OCI-LY7 (cell line): Measurements from ENCODE around the gene SIX6. TPM values are rescaled to one million over a fixed set of nuclear protein-coding genes. Genes with fewer than 3 reads are reported as not detected.

Experiments used
- BruUV-seq: library from RNA; stranded (reverse); fragments of 400-500 nt; replicated peaks from 2 replicates; lab custom pipeline; 2021; lab: Mats Ljungman, UMichigan
- CTCF ChIA-PET: fragments of 300-600 bp; sonication (Branson Sonifier 250); formaldehyde crosslinking; loops from one replicate; lab custom pipeline; 2022; ENCODE audit warnings: antibody characterized with exemption; ENCODE audit not compliant: unreplicated experiment; lab: Charles Lee
- POLR2A ChIA-PET: fragments of 300-600 bp; sonication (Branson Sonifier 250); formaldehyde crosslinking; loops from one replicate; lab custom pipeline; 2022; ENCODE audit warnings: antibody characterized with exemption; lab: Charles Lee
- DNase-seq: peaks from one replicate; pipeline ENCODE4 v3.0.0-alpha.2; 2015; ENCODE audit warnings: low spot score
- H2AFZ ChIP-seq: fragments of 200-600 bp; sonication (generic), shearing (Covaris generic); 2 replicates; pipeline ENCODE4 v1.6.1; 2014; ENCODE audit warnings: mild to moderate bottlenecking, antibody characterized with exemption, low read length, moderate library complexity
- H3K27ac ChIP-seq: fragments of 200-600 bp; sonication (generic); 2 replicates; pipeline ENCODE4 v1.5.1; 2014; ENCODE audit warnings: mixed run types, low read depth, mild to moderate bottlenecking, moderate library complexity, low read length, inconsistent platforms; ENCODE audit not compliant: poor library complexity, severe bottlenecking
- H3K36me3 ChIP-seq: fragments of 200-600 bp; sonication (generic); 2 replicates; pipeline ENCODE4 v1.6.1; 2014; ENCODE audit warnings: mild to moderate bottlenecking, antibody characterized with exemption, low read length, moderate library complexity, mixed read lengths; ENCODE audit not compliant: insufficient read depth
- H3K4me1 ChIP-seq: fragments of 200-600 bp; sonication (generic); 2 replicates; pipeline ENCODE4 v1.5.1; 2014; ENCODE audit warnings: mild to moderate bottlenecking, low read length; ENCODE audit not compliant: insufficient read depth, poor library complexity, severe bottlenecking
- H3K4me2 ChIP-seq: fragments of 200-600 bp; sonication (generic); 2 replicates; pipeline ENCODE4 v1.6.1; 2014; ENCODE audit warnings: mild to moderate bottlenecking, low read length
- H3K4me3 ChIP-seq: fragments of 200-600 bp; sonication (generic); 2 replicates; pipeline ENCODE4 v1.5.1; 2014; ENCODE audit warnings: mild to moderate bottlenecking, low read depth, low read length; ENCODE audit not compliant: poor library complexity, severe bottlenecking
- H3K79me2 ChIP-seq: fragments of 200-600 bp; sonication (generic); 2 replicates; pipeline ENCODE4 v1.6.1; 2016; ENCODE audit warnings: low read depth, mild to moderate bottlenecking, low read length, moderate library complexity, mixed read lengths; ENCODE audit not compliant: insufficient read depth
- H3K9me2 ChIP-seq: fragments of 200-600 bp; sonication (generic); 2 replicates; pipeline ENCODE4 v1.6.1; 2016; ENCODE audit warnings: mild to moderate bottlenecking, low read length, mixed read lengths; ENCODE audit not compliant: insufficient read depth
- H3K9me3 ChIP-seq: fragments of 200-600 bp; sonication (generic); 2 replicates; pipeline ENCODE4 v1.6.1; 2014; ENCODE audit warnings: mild to moderate bottlenecking, mixed run types, low read length, mixed read lengths
- H4K20me1 ChIP-seq: fragments of 200-600 bp; sonication (generic); 2 replicates; pipeline ENCODE4 v1.6.1; 2014; ENCODE audit warnings: mild to moderate bottlenecking, antibody characterized with exemption, low read length, moderate library complexity, mixed read lengths; ENCODE audit not compliant: insufficient read depth
- CTCF ChIP-seq: fragments of 200-600 bp; sonication (generic); conservative IDR thresholded peaks from 2 replicates; pipeline ENCODE4 v1.5.1; 2014; ENCODE audit warnings: mild to moderate bottlenecking, antibody characterized with exemption, low read length, moderate library complexity, mixed read lengths
- EZH2phosphoT487 ChIP-seq: fragments of 200-600 bp; sonication (generic); IDR thresholded peaks from 2 replicates; pipeline ENCODE4 v1.6.1; 2018; ENCODE audit warnings: low read depth, borderline replicate concordance, mild to moderate bottlenecking, mixed run types, antibody characterized with exemption, low read length, moderate library complexity, mixed read lengths
- intact Hi-C: fragments of 100-400 bp; cut with micrococcal nuclease; formaldehyde crosslinking; loops from one replicate; pipeline ENCODE4 v1.10.0; 2022; ENCODE audit not compliant: unreplicated experiment
- total RNA-seq, 2 experiments: library from RNA; depleted of rRNA in 1 of 2; stranded (reverse); fragments of >200 nt in 1 of 2; shearing (Covaris generic) in 1 of 2; gene quantifications; 2 replicates each; pipeline ENCODE4 v1.2.3, GENCODE V29; 2014 to 2022

The SIX6 gene
- total RNA-seq, 2 experiments from 2014 or later, result not detected

GRCh38 chr14:60544659-60545058 is 35.7 kb downstream of the SIX6 start:
- Histone ChIP-seq H3K4me3 (no peak overlapping the region), H2AFZ (no peak overlapping the region), H3K4me1 (no peaks in the 10 kb centered on the region), H3K9me2 (no peaks in the 10 kb centered on the region), H3K4me2 (no peak overlapping the region), H3K79me2 (no peaks in the 10 kb centered on the region), H3K27ac (no peak overlapping the region), H4K20me1 (no peaks in the 10 kb centered on the region), H3K9me3 (peaks cover 14% of the 10 kb centered on the region; the same call in 1 of the 2 replicates), H3K36me3 (no peaks in the 10 kb centered on the region)
- POLR2A ChIA-PET, result interaction anchor here (0.6 to 1.0 kb wide), 2 partner anchors 31 to 214 kb away, joined by 3 read pairs; no protein-coding TSS in a partner anchor
- intact Hi-C loops, result no loop called here
- CTCF ChIA-PET, result no interaction called here
- BruUV-seq, result no TSS peak
- TF ChIP-seq EZH2phosphoT487, result no peak
- no peak for TF ChIP-seq CTCF
- no peak for DNase-seq

- Histone ChIP-seq H4K20me1 (no peaks in the 10 kb centered on the region), H3K79me2 (no peaks in the 10 kb centered on the region), H3K9me3 (no peaks in the 10 kb centered on the region), H3K9me2 (no peaks in the 10 kb centered on the region), H3K4me2 (no peak overlapping the region), H3K36me3 (no peaks in the 10 kb centered on the region), H3K4me1 (peaks cover under 1% of the 10 kb centered on the region), H3K27ac (no peak overlapping the region), H3K4me3 (no peak overlapping the region), H2AFZ (no peak overlapping the region)
- no TSS peak for BruUV-seq
- POLR2A ChIA-PET, result no interaction called here
- DNase-seq, result no peak
- TF ChIP-seq CTCF, result no peak
- no peak for TF ChIP-seq EZH2phosphoT487
- intact Hi-C loops, result no loop called here
- CTCF ChIA-PET, result no interaction called here
Observed at GRCh38 chr14:60553808-60554207, 44.9 kb downstream of the SIX6 start.
